H9 (cell line): Measurements from ENCODE around the gene IL1A. TPM values are rescaled to one million over a fixed set of nuclear protein-coding genes. Genes with fewer than 3 reads are reported as not detected.

Experiments used
- DNase-seq: peaks from one replicate; pipeline ENCODE4 v3.0.0-alpha.2; 2017
- H2AFZ ChIP-seq: one replicate; pipeline ENCODE4 v1.6.1; 2013; ENCODE audit warnings: mild to moderate bottlenecking, low read length, control low read depth, moderate library complexity
- H2AK5ac ChIP-seq: 2 replicates; pipeline ENCODE4 v1.6.1; 2013; ENCODE audit warnings: low read length, control low read depth, mixed read lengths; ENCODE audit not compliant: insufficient read length
- H2BK120ac ChIP-seq: one replicate; pipeline ENCODE4 v1.6.1; 2013; ENCODE audit warnings: low read depth, mild to moderate bottlenecking, low read length, control low read depth, inconsistent platforms; ENCODE audit not compliant: poor library complexity, severe bottlenecking
- H2BK12ac ChIP-seq: 2 replicates; pipeline ENCODE4 v1.6.1; 2013; ENCODE audit warnings: low read length, control low read depth, mixed read lengths, low read depth; ENCODE audit not compliant: insufficient read length
- H2BK15ac ChIP-seq: 2 replicates; pipeline ENCODE4 v1.6.1; 2013; ENCODE audit warnings: low read depth, low read length, control low read depth
- H2BK20ac ChIP-seq: one replicate; pipeline ENCODE4 v1.6.1; 2013; ENCODE audit warnings: low read depth, mild to moderate bottlenecking, low read length, control low read depth, inconsistent platforms; ENCODE audit not compliant: poor library complexity, severe bottlenecking
- H2BK5ac ChIP-seq: 2 replicates; pipeline ENCODE4 v1.6.1; 2013; ENCODE audit warnings: low read length, control low read depth, mixed read lengths; ENCODE audit not compliant: insufficient read length
- H3K14ac ChIP-seq: 2 replicates; pipeline ENCODE4 v1.6.1; 2013; ENCODE audit warnings: low read length, control low read depth; ENCODE audit not compliant: insufficient read depth
- H3K18ac ChIP-seq: 2 replicates; pipeline ENCODE4 v1.6.1; 2013; ENCODE audit warnings: low read depth, mild to moderate bottlenecking, mixed read lengths, low read length, control low read depth; ENCODE audit not compliant: insufficient read length
- H3K23ac ChIP-seq: 2 replicates; pipeline ENCODE4 v1.6.1; 2013; ENCODE audit warnings: low read length, control low read depth, mixed read lengths, low read depth; ENCODE audit not compliant: insufficient read length
- H3K23me2 ChIP-seq: 2 replicates; pipeline ENCODE4 v1.6.1; 2013; ENCODE audit warnings: low read depth, mild to moderate bottlenecking, mixed read lengths, low read length, control low read depth; ENCODE audit not compliant: insufficient read length, poor library complexity, severe bottlenecking
- H3K27ac ChIP-seq: 2 replicates; pipeline ENCODE4 v1.5.1; 2013; ENCODE audit warnings: low read length, control low read depth, mixed read lengths, low read depth; ENCODE audit not compliant: insufficient read length
- H3K27me3 ChIP-seq: 2 replicates; pipeline ENCODE4 v1.6.1; 2013; ENCODE audit warnings: low read length, control low read depth, inconsistent platforms; ENCODE audit not compliant: insufficient read depth
- H3K4ac ChIP-seq: 2 replicates; pipeline ENCODE4 v1.6.1; 2013; ENCODE audit warnings: low read depth, mild to moderate bottlenecking, control low read depth, inconsistent platforms, low read length, moderate library complexity
- H3K4me1 ChIP-seq: 2 replicates; pipeline ENCODE4 v1.6.1; 2013; ENCODE audit warnings: low read length, control low read depth, inconsistent platforms; ENCODE audit not compliant: insufficient read depth
- H3K4me2 ChIP-seq: 2 replicates; pipeline ENCODE4 v1.6.1; 2013; ENCODE audit warnings: low read length, control low read depth, mixed read lengths; ENCODE audit not compliant: insufficient read length, insufficient read depth
- H3K56ac ChIP-seq: 2 replicates; pipeline ENCODE4 v1.6.1; 2013; ENCODE audit warnings: low read depth, mild to moderate bottlenecking, mixed read lengths, low read length, control low read depth; ENCODE audit not compliant: insufficient read length
- H3K79me1 ChIP-seq: 2 replicates; pipeline ENCODE4 v1.6.1; 2013; ENCODE audit warnings: low read depth, mild to moderate bottlenecking, moderate library complexity, low read length, control low read depth, inconsistent platforms; ENCODE audit not compliant: insufficient read depth, poor library complexity, severe bottlenecking
- H3K79me2 ChIP-seq: 2 replicates; pipeline ENCODE4 v1.6.1; 2013; ENCODE audit warnings: low read length, control low read depth, inconsistent platforms; ENCODE audit not compliant: insufficient read depth
- H3K9ac ChIP-seq: 2 replicates; pipeline ENCODE4 v1.6.1; 2013; ENCODE audit warnings: low read length, control low read depth, mixed read lengths; ENCODE audit not compliant: insufficient read length; ENCODE audit errors: extremely low read depth
- H3K9me3 ChIP-seq: one replicate; pipeline ENCODE4 v1.6.1; 2013; ENCODE audit warnings: low read depth, low read length, inconsistent platforms; ENCODE audit not compliant: control insufficient read depth
- H3T11ph ChIP-seq: one replicate; pipeline ENCODE4 v1.6.1; 2013; ENCODE audit warnings: mild to moderate bottlenecking, low read length, control low read depth, inconsistent platforms
- H4K20me1 ChIP-seq: one replicate; pipeline ENCODE4 v1.6.1; 2013; ENCODE audit not compliant: control insufficient read depth, insufficient read length, insufficient read depth
- H4K5ac ChIP-seq: 2 replicates; pipeline ENCODE4 v1.6.1; 2013; ENCODE audit warnings: low read depth, mild to moderate bottlenecking, mixed read lengths, low read length, control low read depth; ENCODE audit not compliant: insufficient read length
- H4K8ac ChIP-seq: replicated peaks from 2 replicates; pipeline ENCODE4 v1.6.1; 2013; ENCODE audit warnings: low read length, control low read depth, mixed read lengths, low read depth; ENCODE audit not compliant: insufficient read length
- H4K91ac ChIP-seq: 2 replicates; pipeline ENCODE4 v1.6.1; 2013; ENCODE audit warnings: low read depth, mild to moderate bottlenecking, moderate library complexity, mixed read lengths, low read length, control low read depth; ENCODE audit not compliant: insufficient read length
- H3K27ac Mint-ChIP-seq, 3 experiments: 2 replicates in 2 of 3; 3 replicates in 1 of 3; pipeline ENCODE4 v1.8.0; 2020 to 2021; ENCODE audit warnings: mixed read lengths in 3 of 3, mild to moderate bottlenecking in 1 of 3, moderate library complexity in 1 of 3
- H3K27me3 Mint-ChIP-seq: 2 replicates; pipeline ENCODE4 v1.8.0; 2021; ENCODE audit warnings: low read depth, mild to moderate bottlenecking, moderate library complexity, mixed read lengths
- H3K36me3 Mint-ChIP-seq, 3 experiments: 2 replicates in 2 of 3; 3 replicates in 1 of 3; pipeline ENCODE4 v1.8.0; 2020 to 2021; ENCODE audit warnings: low read depth in 3 of 3, mixed read lengths in 3 of 3; ENCODE audit not compliant: insufficient read depth in 1 of 3
- H3K4me1 Mint-ChIP-seq, 2 experiments: 2 replicates each; pipeline ENCODE4 v1.8.0; 2020; ENCODE audit warnings: mixed read lengths in 2 of 2
- H3K4me3 Mint-ChIP-seq, 2 experiments: 2 replicates in 1 of 2; 3 replicates in 1 of 2; pipeline ENCODE4 v1.8.0; 2020 to 2021; ENCODE audit warnings: mild to moderate bottlenecking in 2 of 2, mixed read lengths in 2 of 2, moderate library complexity in 1 of 2
- H3K9me3 Mint-ChIP-seq, 2 experiments: 2 replicates in 1 of 2; 3 replicates in 1 of 2; pipeline ENCODE4 v1.8.0; 2020; ENCODE audit warnings: mild to moderate bottlenecking in 2 of 2, mixed read lengths in 2 of 2, moderate library complexity in 1 of 2
- WGBS: extraction: QIAGEN DNeasy Blood & Tissue Kit; methylation state at CpG from one replicate; pipeline ENCODE4 v1.1.7; 2013; ENCODE audit warnings: missing lambda C conversion rate, low lambda C conversion rate, mixed read lengths; ENCODE audit not compliant: insufficient read length; ENCODE audit errors: extremely low coverage; 5-methylcytosine and 5-hydroxymethylcytosine counted together
- total RNA-seq: library from RNA; stranded (reverse); gene quantifications from 2 replicates; pipeline ENCODE4 v1.2.1, GENCODE V29; 2021
- TF ChIP-seq, protein P1 (sequence below): fragments of 200-600 bp; sonication (generic); conservative IDR thresholded peaks from 3 replicates; pipeline ENCODE4 v1.8.0; 2021; ENCODE audit warnings: antibody characterized with exemption, mild to moderate bottlenecking

IL1A gene
- total RNA-seq, 1 experiment from 2014 or later = 0.35 TPM

DNA sequence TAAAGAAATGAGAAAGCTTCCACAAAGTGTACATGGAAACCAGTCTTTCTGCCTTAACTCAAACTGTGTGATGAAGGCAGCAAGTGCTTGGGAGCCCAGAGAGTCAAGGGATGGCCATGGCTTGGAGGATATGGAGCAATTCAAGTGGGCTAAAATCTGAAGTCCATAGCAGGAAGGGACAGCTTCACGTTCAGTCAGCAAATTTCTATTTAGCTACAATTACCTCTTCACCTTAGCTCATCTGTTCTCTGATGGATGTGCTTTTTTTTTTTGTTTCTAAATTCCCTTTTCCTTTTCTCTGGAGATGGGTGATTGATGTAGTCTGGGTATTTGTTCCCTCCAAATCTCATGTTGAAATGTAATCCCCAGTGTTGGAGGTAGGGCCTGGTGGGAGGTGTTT lies 4.9 kb upstream of the IL1A start:
- Histone ChIP-seq H3K18ac (no peak overlapping the region), H4K91ac (no peak overlapping the region), H2BK15ac (no peak overlapping the region), H3K79me1 (no peaks in the 10 kb centered on the region), H3K14ac (no peak overlapping the region), H3K4ac (no peak overlapping the region), H3K23ac (no peak overlapping the region), H2BK20ac (no peak overlapping the region), H3K27ac (no peak overlapping the region), H3K23me2 (no peaks in the 10 kb centered on the region), H2AK5ac (no peak overlapping the region), H2BK5ac (no peak overlapping the region), H3K79me2 (no peaks in the 10 kb centered on the region), H2BK120ac (no peak overlapping the region), H3K27me3 (no peaks in the 10 kb centered on the region), H3K4me1 (peaks cover 7% of the 10 kb centered on the region), H3K56ac (no peak overlapping the region), H2AFZ (no peak overlapping the region), H2BK12ac (no peak overlapping the region), H4K5ac (no peak overlapping the region), H4K20me1 (no peaks in the 10 kb centered on the region), H3K9me3 (no peaks in the 10 kb centered on the region), H3K9ac (no peak overlapping the region), H3T11ph (no peak overlapping the region), H4K8ac (no peak overlapping the region), H3K4me2 (no peak overlapping the region)
- TF ChIP-seq, protein P1, sequence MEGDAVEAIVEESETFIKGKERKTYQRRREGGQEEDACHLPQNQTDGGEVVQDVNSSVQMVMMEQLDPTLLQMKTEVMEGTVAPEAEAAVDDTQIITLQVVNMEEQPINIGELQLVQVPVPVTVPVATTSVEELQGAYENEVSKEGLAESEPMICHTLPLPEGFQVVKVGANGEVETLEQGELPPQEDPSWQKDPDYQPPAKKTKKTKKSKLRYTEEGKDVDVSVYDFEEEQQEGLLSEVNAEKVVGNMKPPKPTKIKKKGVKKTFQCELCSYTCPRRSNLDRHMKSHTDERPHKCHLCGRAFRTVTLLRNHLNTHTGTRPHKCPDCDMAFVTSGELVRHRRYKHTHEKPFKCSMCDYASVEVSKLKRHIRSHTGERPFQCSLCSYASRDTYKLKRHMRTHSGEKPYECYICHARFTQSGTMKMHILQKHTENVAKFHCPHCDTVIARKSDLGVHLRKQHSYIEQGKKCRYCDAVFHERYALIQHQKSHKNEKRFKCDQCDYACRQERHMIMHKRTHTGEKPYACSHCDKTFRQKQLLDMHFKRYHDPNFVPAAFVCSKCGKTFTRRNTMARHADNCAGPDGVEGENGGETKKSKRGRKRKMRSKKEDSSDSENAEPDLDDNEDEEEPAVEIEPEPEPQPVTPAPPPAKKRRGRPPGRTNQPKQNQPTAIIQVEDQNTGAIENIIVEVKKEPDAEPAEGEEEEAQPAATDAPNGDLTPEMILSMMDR = no peak
- Mint-ChIP-seq H3K27me3 (no peaks in the 10 kb centered on the region), H3K9me3 (peaks cover 3 to 4% of the 10 kb centered on the region in 2 experiments; a peak in 4 of 5 replicates), H3K27ac (no peak overlapping the region), H3K4me1 (peaks cover 42 to 60% of the 10 kb centered on the region in 2 experiments), H3K4me3 (no peak overlapping the region), H3K36me3 (peaks cover 1 to 5% (median 3%) of the 10 kb centered on the region in 3 experiments; a peak in 4 of 7 replicates)
- WGBS = no CpG with 5 or more reads among the region's 1 CpG
- DNase-seq = no peak
